ENCODE data around the gene CBX4. TPM values are rescaled to one million over a fixed set of nuclear protein-coding genes. Genes with fewer than 3 reads are reported as not detected.

Gene CBX4
- total RNA-seq, 2 experiments from 2014 or later = 98.9 to 110 TPM

- Histone ChIP-seq H3K27ac (ENCODE audit: low read depth, low read length, poor library complexity, severe bottlenecking) (no peak overlapping the region), H3K9me2 (ENCODE audit: insufficient read depth, low read length) (no peaks in the 10 kb centered on the region), H3K36me3 (ENCODE audit: insufficient read depth, low read length) (no peaks in the 10 kb centered on the region), H3K4me1 (ENCODE audit: insufficient read depth, low read length, poor library complexity, severe bottlenecking) (no peaks in the 10 kb centered on the region), H3K9me3 (ENCODE audit: low read length) (no peaks in the 10 kb centered on the region), H2AFZ (ENCODE audit: low read length) (no peak overlapping the region), H3K4me3 (ENCODE audit: low read depth, low read length, poor library complexity, severe bottlenecking) (no peak overlapping the region), H3K4me2 (ENCODE audit: low read length) (no peak overlapping the region), H4K20me1 (ENCODE audit: insufficient read depth, low read length) (no peaks in the 10 kb centered on the region), H3K79me2 (ENCODE audit: insufficient read depth, low read depth, low read length) (no peaks in the 10 kb centered on the region)
- intact Hi-C loops (cut with micrococcal nuclease; ENCODE audit: unreplicated experiment) = no loop called here
- TF ChIP-seq, protein P1, sequence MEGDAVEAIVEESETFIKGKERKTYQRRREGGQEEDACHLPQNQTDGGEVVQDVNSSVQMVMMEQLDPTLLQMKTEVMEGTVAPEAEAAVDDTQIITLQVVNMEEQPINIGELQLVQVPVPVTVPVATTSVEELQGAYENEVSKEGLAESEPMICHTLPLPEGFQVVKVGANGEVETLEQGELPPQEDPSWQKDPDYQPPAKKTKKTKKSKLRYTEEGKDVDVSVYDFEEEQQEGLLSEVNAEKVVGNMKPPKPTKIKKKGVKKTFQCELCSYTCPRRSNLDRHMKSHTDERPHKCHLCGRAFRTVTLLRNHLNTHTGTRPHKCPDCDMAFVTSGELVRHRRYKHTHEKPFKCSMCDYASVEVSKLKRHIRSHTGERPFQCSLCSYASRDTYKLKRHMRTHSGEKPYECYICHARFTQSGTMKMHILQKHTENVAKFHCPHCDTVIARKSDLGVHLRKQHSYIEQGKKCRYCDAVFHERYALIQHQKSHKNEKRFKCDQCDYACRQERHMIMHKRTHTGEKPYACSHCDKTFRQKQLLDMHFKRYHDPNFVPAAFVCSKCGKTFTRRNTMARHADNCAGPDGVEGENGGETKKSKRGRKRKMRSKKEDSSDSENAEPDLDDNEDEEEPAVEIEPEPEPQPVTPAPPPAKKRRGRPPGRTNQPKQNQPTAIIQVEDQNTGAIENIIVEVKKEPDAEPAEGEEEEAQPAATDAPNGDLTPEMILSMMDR (conservative IDR thresholded peaks at IDR 0.05; ENCODE audit: low read length) = no peak
- no peak for TF ChIP-seq EZH2phosphoT487 (IDR thresholded peaks at IDR 0.05; ENCODE audit: borderline replicate concordance, low read depth, low read length)
- POLR2A ChIA-PET = interaction anchor here (0.5 kb wide), 1 partner anchor 14 kb away, joined by 3 read pairs; no protein-coding TSS in a partner anchor
- BruUV-seq (replicated peaks) = no TSS peak
- DNase-seq (ENCODE audit: low spot score) = no peak
- CTCF ChIA-PET (ENCODE audit: unreplicated experiment) = no interaction called here
Observed at GRCh38 chr17:79872762-79873161, 33.5 kb upstream of the CBX4 start.

DNA sequence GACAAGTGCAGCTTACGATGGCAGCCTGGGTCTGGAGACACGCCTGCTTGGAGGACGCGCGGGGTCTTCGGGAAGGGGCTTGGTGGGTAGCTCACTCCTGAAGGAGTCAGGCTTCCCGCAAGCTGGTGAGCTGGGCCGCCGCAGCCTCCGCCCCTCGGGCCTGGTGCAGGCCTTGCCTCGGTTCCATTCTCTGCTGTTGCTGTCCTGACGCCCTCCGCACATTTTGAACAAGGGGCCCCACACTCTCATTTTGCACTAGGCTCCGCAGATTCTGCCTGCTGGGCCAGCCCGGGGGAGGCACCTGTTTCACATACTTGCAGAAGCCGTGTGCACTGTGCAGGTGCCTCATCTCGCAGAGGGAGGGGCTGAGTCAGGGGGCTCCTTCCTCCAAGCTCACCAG lies 31.9 kb upstream of the CBX4 start:
- Histone ChIP-seq H3K4me2 (ENCODE audit: low read length) (no peak overlapping the region), H3K79me2 (ENCODE audit: insufficient read depth, low read depth, low read length) (no peaks in the 10 kb centered on the region), H3K4me3 (ENCODE audit: low read depth, low read length, poor library complexity, severe bottlenecking) (no peak overlapping the region), H2AFZ (ENCODE audit: low read length) (no peak overlapping the region), H3K9me2 (ENCODE audit: insufficient read depth, low read length) (no peaks in the 10 kb centered on the region), H4K20me1 (ENCODE audit: insufficient read depth, low read length) (no peaks in the 10 kb centered on the region), H3K4me1 (ENCODE audit: insufficient read depth, low read length, poor library complexity, severe bottlenecking) (no peaks in the 10 kb centered on the region), H3K36me3 (ENCODE audit: insufficient read depth, low read length) (no peaks in the 10 kb centered on the region), H3K9me3 (ENCODE audit: low read length) (no peaks in the 10 kb centered on the region), H3K27ac (ENCODE audit: low read depth, low read length, poor library complexity, severe bottlenecking) (no peak overlapping the region)
- no TSS peak for BruUV-seq (replicated peaks)
- intact Hi-C loops (cut with micrococcal nuclease; ENCODE audit: unreplicated experiment) = no loop called here
- POLR2A ChIA-PET = no interaction called here
- DNase-seq (ENCODE audit: low spot score) = no peak
- no peak for TF ChIP-seq EZH2phosphoT487 (IDR thresholded peaks at IDR 0.05; ENCODE audit: borderline replicate concordance, low read depth, low read length)
- TF ChIP-seq, protein P1 (conservative IDR thresholded peaks at IDR 0.05; ENCODE audit: low read length) = no peak
- CTCF ChIA-PET (ENCODE audit: unreplicated experiment) = no interaction called here

DNA sequence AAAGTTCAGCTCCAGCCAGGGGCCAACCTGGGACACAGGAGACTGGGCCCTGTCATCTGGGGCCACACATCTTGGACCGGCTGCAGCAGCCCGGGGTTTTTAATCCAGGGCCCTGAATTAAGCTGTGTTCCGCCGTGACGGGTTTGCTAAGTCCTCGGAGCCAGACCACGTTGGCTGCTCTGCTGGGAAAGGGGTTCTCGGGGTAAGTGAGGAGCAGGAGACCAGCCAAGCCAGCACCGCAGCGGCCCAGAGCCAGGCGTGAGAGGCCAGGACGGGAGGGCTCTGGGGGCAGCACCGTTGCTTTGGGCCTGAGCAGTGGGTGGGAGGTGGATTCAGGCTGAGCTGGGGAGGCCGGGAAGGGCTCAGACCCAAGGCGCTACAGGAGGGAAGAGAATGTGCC lies 31.3 kb upstream of the CBX4 start:
- H3K36me3 ChIP-seq (ENCODE audit: insufficient read depth, low read length) = no peaks in the 10 kb centered on the region
- H3K4me1 ChIP-seq (ENCODE audit: insufficient read depth, low read length, poor library complexity, severe bottlenecking) = no peaks in the 10 kb centered on the region
- H3K4me3 ChIP-seq (ENCODE audit: low read depth, low read length, poor library complexity, severe bottlenecking) = no peak overlapping the region
- no peak overlapping the region for H3K4me2 ChIP-seq (ENCODE audit: low read length)
- H2AFZ ChIP-seq (ENCODE audit: low read length) = no peak overlapping the region
- H4K20me1 ChIP-seq (ENCODE audit: insufficient read depth, low read length) = no peaks in the 10 kb centered on the region
- TF ChIP-seq, protein P1 (conservative IDR thresholded peaks at IDR 0.05; ENCODE audit: low read length) = no peak
- TF ChIP-seq EZH2phosphoT487 (IDR thresholded peaks at IDR 0.05; ENCODE audit: borderline replicate concordance, low read depth, low read length) = no peak
- no peaks in the 10 kb centered on the region for H3K9me3 ChIP-seq (ENCODE audit: low read length)
- POLR2A ChIA-PET = no interaction called here
- no peak for DNase-seq (ENCODE audit: low spot score)
- H3K79me2 ChIP-seq (ENCODE audit: insufficient read depth, low read depth, low read length) = no peaks in the 10 kb centered on the region
- CTCF ChIA-PET (ENCODE audit: unreplicated experiment) = no interaction called here
- H3K27ac ChIP-seq (ENCODE audit: low read depth, low read length, poor library complexity, severe bottlenecking) = no peak overlapping the region
- H3K9me2 ChIP-seq (ENCODE audit: insufficient read depth, low read length) = no peaks in the 10 kb centered on the region
- BruUV-seq (replicated peaks) = no TSS peak
- intact Hi-C loops (cut with micrococcal nuclease; ENCODE audit: unreplicated experiment) = no loop called here

Data from OCI-LY7 (cell line).